Psoas muscle (tissue), 8 donors: ENCODE measurements around the gene PCSK5. TPM values are rescaled to one million over a fixed set of nuclear protein-coding genes. Genes with fewer than 3 reads are reported as not detected.

Source experiments
- ATAC-seq, 4 donors: fragments of 200-7000 bp; cut with Tn5 transposase; one replicate each; pipeline ENCODE4 v1.9.1; 2020; ENCODE audit warnings: moderate library complexity in 3 of 4, mild to moderate bottlenecking in 2 of 4
- DNase-seq, 2 donors: peaks; one replicate each; pipeline ENCODE4 v3.0.0-alpha.2; 2020
- H3K27ac ChIP-seq: fragments of 200-600 bp; one replicate; pipeline ENCODE4 v1.8.0; 2022
- H3K27me3 ChIP-seq, 3 donors: fragments of 200-600 bp in 1 of 3; one replicate each; pipeline versions ENCODE4 v1.6.1 to v1.8.0; 2013 to 2022; ENCODE audit warnings: low read length in 2 of 3, mild to moderate bottlenecking in 2 of 3, moderate library complexity in 1 of 3; ENCODE audit not compliant: insufficient read depth in 3 of 3
- H3K36me3 ChIP-seq, 2 donors: fragments of 200-600 bp in 1 of 2; one replicate each; pipeline versions ENCODE4 v1.6.1 to v1.8.0; 2013 to 2022; ENCODE audit warnings: low read depth in 1 of 2, mild to moderate bottlenecking in 1 of 2, moderate library complexity in 1 of 2; ENCODE audit not compliant: insufficient read depth in 1 of 2
- H3K4me1 ChIP-seq: fragments of 200-600 bp; one replicate; pipeline ENCODE4 v1.8.0; 2022
- H3K4me3 ChIP-seq: fragments of 200-600 bp; one replicate; pipeline ENCODE4 v1.8.0; 2022; ENCODE audit warnings: mild to moderate bottlenecking
- H3K9me3 ChIP-seq: fragments of 200-600 bp; one replicate; pipeline ENCODE4 v1.8.0; 2022
- CTCF ChIP-seq: fragments of 200-600 bp; IDR thresholded peaks from one replicate; pipeline ENCODE4 v1.8.0; 2022; ENCODE audit warnings: antibody characterized with exemption
- WGBS, 3 donors: extraction: QIAGEN DNeasy Blood & Tissue Kit; methylation state at CpG; one replicate each; pipeline versions ENCODE4 v1.1.6 to v1.1.7; 2013; 5-methylcytosine and 5-hydroxymethylcytosine counted together
- intact Hi-C, 2 donors: fragments of 100-400 bp; cut with DNase I; formaldehyde crosslinking; loops; one replicate each; pipeline versions ENCODE4 v1.11.0 to v1.14.2; 2022
- polyA plus RNA-seq, 3 donors: library from polyadenylated mRNA; stranded (reverse); fragments of 200-250 nt; gene quantifications; one replicate each; pipeline ENCODE4 v1.2.3, GENCODE V29; 2013
- total RNA-seq, 4 donors: library from RNA; stranded (reverse); fragmentation: NEBNext Ultra II Directional in 2 of 4; extraction: Animal tissue kit (Norgen Biotek cat#: 25700) in 2 of 4; gene quantifications; one replicate each; pipeline versions ENCODE4 v1.2.1 to v1.2.4, GENCODE V29; 2021 to 2023
- donor health status: healthy with polysubstance abuse.
- donor health status: DM: no; HTN: no; CAD: no; lungs with moderate emphysema.
- donor health status: Bipolar disorder and iron deficiency.
- donor health status: healthy.
- donor health status: DM: yes; HTN: yes; CAD: no.
- donor health status: DM: no; HTN: no; CAD: no.
- donor health status: DM: no; HTN: no; CAD: no.
- donor health status: DM: yes; HTN: yes; CAD: no.

PCSK5 gene
- total and polyA plus RNA-seq, 7 donors, result 0.75 to 4.4 (median 2.3) TPM

- H3K9me3 ChIP-seq, result no peaks in the 10 kb centered on the region
- no peak overlapping the region for H3K27ac ChIP-seq
- H3K4me1 ChIP-seq, result no peaks in the 10 kb centered on the region
- H3K27me3 ChIP-seq, result no peaks in the 10 kb centered on the region
- intact Hi-C loops, result no loop called here
- no peak overlapping the region for H3K4me3 ChIP-seq
- H3K36me3 ChIP-seq, result no peaks in the 10 kb centered on the region
- WGBS, 3 donors, result 63 to 80% (median 78%) methylated on average over 16 of the region's 16 CpGs
- DNase-seq (no peak), ATAC-seq (no peak)
- no peak for TF ChIP-seq CTCF
Measured at GRCh38 chr9:75941577-75942311, 51.3 kb downstream of the PCSK5 start.

GRCh38 chr9:75946766-75947165 lies 56.3 kb downstream of the PCSK5 start:
- WGBS, 3 donors, result 89 to 91% (median 90%) methylated on average over 6 of the region's 6 CpGs
- no peaks in the 10 kb centered on the region for H3K4me1 ChIP-seq
- intact Hi-C loops, result no loop called here

GRCh38 chr9:75947233-75947632 lies 56.8 kb downstream of the PCSK5 start:
- ATAC-seq, result no peak

More at GRCh38 chr9:75946766-75947165, 56.3 kb downstream of the PCSK5 start:
- H3K27ac ChIP-seq, result no peak overlapping the region
- ATAC-seq (no peak), DNase-seq (no peak)
- H3K4me3 ChIP-seq, result no peak overlapping the region
- no peaks in the 10 kb centered on the region for H3K36me3 ChIP-seq
- H3K27me3 ChIP-seq, result no peaks in the 10 kb centered on the region
- TF ChIP-seq CTCF, result no peak
- no peaks in the 10 kb centered on the region for H3K9me3 ChIP-seq

GRCh38 chr9:75950998-75951397 lies 60.5 kb downstream of the PCSK5 start:
- Histone ChIP-seq H3K4me3 (no peak overlapping the region), H3K27me3 (no peaks in the 10 kb centered on the region), H3K27ac (no peak overlapping the region), H3K9me3 (no peaks in the 10 kb centered on the region), H3K4me1 (no peaks in the 10 kb centered on the region), H3K36me3 (no peaks in the 10 kb centered on the region)
- intact Hi-C loops, result no loop called here
- ATAC-seq (no peak), DNase-seq (no peak)
- 75 to 78% (median 77%) methylated on average over 3 of the region's 3 CpGs for WGBS, 3 donors
- TF ChIP-seq CTCF, result no peak

More at GRCh38 chr9:75947233-75947632, 56.8 kb downstream of the PCSK5 start:
- H3K36me3 ChIP-seq, result no peaks in the 10 kb centered on the region
- no peaks in the 10 kb centered on the region for H3K4me1 ChIP-seq
- 77 to 82% (median 79%) methylated on average over 2 of the region's 2 CpGs for WGBS, 3 donors
- intact Hi-C loops, result no loop called here
- no peaks in the 10 kb centered on the region for H3K9me3 ChIP-seq
- no peak for TF ChIP-seq CTCF
- no peak for DNase-seq
- no peaks in the 10 kb centered on the region for H3K27me3 ChIP-seq
- H3K4me3 ChIP-seq, result no peak overlapping the region
- no peak overlapping the region for H3K27ac ChIP-seq

- Histone ChIP-seq H3K27me3 (no peaks in the 10 kb centered on the region), H3K4me3 (no peak overlapping the region), H3K9me3 (no peaks in the 10 kb centered on the region), H3K36me3 (no peaks in the 10 kb centered on the region), H3K27ac (no peak overlapping the region), H3K4me1 (no peaks in the 10 kb centered on the region)
- intact Hi-C loops, result no loop called here
- DNase-seq, result no peak
- TF ChIP-seq CTCF, result no peak
- WGBS, 3 donors, result 35 to 45% (median 41%) methylated on average over 2 of the region's 2 CpGs
- ATAC-seq, result no peak
Measured at GRCh38 chr9:75953218-75953617, 62.7 kb downstream of the PCSK5 start.
